ENCODE data around the gene MET. TPM values are rescaled to one million over a fixed set of nuclear protein-coding genes. Genes with fewer than 3 reads are reported as not detected.
A peak's percentile ranks its signal among the peaks of the same experiment; 100 is the strongest.

MET gene
- total RNA-seq, 3 donors from 2014 or later = 15.6 to 35.1 (median 31.0) TPM

- DNase-seq (no peak), ATAC-seq (no peak)
- intact Hi-C loops (cut with DNase I, micrococcal nuclease) = no loop called here
- no peaks in the 10 kb centered on the region for H3K4me1 ChIP-seq (ENCODE audit: low read depth)
- no peak overlapping the region for H3K4me3 ChIP-seq
- no peaks in the 10 kb centered on the region for H3K36me3 ChIP-seq (ENCODE audit: low read depth)
- TF ChIP-seq CTCF (IDR thresholded peaks at IDR 0.05) = no peak
- H3K9me3 ChIP-seq = no peaks in the 10 kb centered on the region
Measured at GRCh38 chr7:116699722-116700120, 27.7 kb downstream of the MET start.

DNA sequence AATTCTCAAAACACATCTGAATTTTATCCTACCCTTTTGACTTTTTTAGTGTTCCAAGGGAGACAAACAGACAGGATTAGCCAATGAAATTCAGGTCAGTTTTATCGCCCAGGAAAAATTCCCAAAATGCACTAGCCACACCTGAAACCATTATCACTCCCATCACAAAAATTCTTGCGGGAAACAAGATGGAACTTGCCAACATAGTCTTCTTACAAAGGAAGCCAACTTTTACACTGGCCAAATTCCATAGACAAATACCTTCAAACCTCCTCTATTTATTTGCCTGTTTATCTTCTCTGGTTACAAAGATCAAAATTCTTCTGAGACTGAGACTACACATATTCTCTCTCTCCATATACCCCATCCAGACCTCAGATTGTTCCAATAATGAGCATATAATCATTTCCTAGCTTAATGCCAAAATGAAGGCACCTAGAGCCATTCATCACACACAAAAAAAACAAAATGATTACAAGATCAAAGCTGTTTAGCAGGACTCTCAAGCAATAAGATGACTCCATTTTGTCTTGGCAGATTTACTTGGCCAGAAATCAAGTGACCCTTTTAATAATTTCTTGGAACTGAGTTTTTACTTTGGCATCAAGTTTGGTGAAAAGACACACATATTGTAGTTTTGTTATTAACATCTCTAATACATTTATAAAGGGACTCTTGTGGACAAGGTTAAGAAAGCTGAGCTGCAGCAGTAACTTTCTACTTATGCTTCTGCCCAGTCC is 30.2 kb downstream of the MET start:
- no peak for DNase-seq
- Histone ChIP-seq H3K4me3 (no peak overlapping the region), H3K36me3 (ENCODE audit: low read depth) (no peaks in the 10 kb centered on the region), H3K9me3 (no peaks in the 10 kb centered on the region), H3K4me1 (ENCODE audit: low read depth) (no peaks in the 10 kb centered on the region)
- intact Hi-C loops (cut with DNase I, micrococcal nuclease) = no loop called here
- TF ChIP-seq CTCF (IDR thresholded peaks at IDR 0.05) = no peak
- no peak for ATAC-seq

DNA sequence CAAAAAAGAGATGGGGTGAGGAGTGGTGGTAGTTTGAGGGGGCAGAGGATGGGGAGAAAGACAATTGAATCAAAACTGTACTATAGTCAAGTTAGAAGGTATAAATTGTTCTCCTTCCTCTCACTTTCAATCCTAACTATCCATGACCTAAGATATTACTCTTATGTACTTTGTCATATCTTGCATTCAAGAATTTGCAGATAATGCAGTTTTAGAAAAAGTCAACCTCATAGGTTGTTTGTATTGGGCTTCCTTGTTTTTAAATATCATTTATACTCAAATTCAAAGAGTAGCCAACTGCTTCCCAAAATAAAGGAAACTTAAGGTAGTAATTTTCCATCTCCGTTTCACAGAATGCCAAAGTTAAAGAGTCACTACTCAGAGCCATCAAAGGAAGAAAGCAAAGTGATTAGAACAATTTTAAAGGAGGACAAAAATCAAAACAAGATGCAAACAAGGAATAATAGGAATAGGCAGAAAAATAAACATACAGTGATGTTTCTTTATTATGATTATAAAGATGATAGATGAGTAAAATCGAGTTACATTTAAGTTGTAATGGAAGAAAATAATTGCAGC is 32.7 kb downstream of the MET start:
- Histone ChIP-seq H3K4me3 (no peak overlapping the region), H3K4me1 (ENCODE audit: low read depth) (no peaks in the 10 kb centered on the region), H3K9me3 (no peaks in the 10 kb centered on the region), H3K36me3 (ENCODE audit: low read depth) (no peaks in the 10 kb centered on the region)
- ATAC-seq (no peak), DNase-seq (no peak)
- intact Hi-C loops (cut with DNase I, micrococcal nuclease) = no loop called here
- TF ChIP-seq CTCF (IDR thresholded peaks at IDR 0.05) = no peak

GRCh38 chr7:116705419-116705818 is 33.4 kb downstream of the MET start:
- no peak for ATAC-seq
- no peaks in the 10 kb centered on the region for H3K4me1 ChIP-seq (ENCODE audit: low read depth)
- TF ChIP-seq CTCF (IDR thresholded peaks at IDR 0.05) = no peak
- intact Hi-C loops (cut with DNase I, micrococcal nuclease) = no loop called here
- H3K4me3 ChIP-seq = no peak overlapping the region
- no peaks in the 10 kb centered on the region for H3K36me3 ChIP-seq (ENCODE audit: low read depth)
- DNase-seq = no peak
- no peaks in the 10 kb centered on the region for H3K9me3 ChIP-seq

DNA sequence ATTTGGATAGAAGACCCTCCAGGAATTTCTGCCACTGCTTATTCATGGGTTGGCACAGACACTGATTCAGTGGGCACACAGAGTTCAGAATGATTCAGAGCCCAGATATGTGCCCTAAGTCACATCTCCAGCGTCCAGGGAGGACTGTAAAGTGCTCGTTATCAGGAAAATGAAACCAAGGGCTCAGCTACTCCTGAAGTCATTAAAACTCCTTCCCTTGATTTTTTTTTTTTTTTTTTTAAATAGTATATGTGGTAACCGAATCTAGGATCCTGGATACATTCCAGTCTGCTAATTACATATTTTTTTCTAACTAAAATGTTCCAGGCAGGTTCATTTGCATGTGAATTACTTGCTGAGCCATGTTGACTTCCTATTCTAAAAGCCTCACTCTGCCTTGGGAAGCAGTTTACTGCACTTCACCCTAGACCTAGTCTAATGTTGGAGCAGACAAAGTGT is 34.7 kb downstream of the MET start:
- Histone ChIP-seq H3K9me3 (no peaks in the 10 kb centered on the region), H3K4me1 (ENCODE audit: low read depth) (peaks cover 3% of the 10 kb centered on the region), H3K4me3 (no peak overlapping the region), H3K36me3 (ENCODE audit: low read depth) (no peaks in the 10 kb centered on the region)
- peak; percentile 95 for ATAC-seq
- TF ChIP-seq CTCF (IDR thresholded peaks at IDR 0.05) = no peak
- intact Hi-C loops (cut with DNase I, micrococcal nuclease) = no loop called here
- DNase-seq = peak in 1 of 3 donors; percentile 15

Data from mucosa of descending colon (tissue), 3 donors.